Transverse colon (tissue), 4 donors: Measurements from ENCODE around the gene NCAPG. TPM values are rescaled to one million over a fixed set of nuclear protein-coding genes. Genes with fewer than 3 reads are reported as not detected.

ENCODE experiments used
- DNase-seq: peaks from one replicate; pipeline ENCODE4 v3.0.0-alpha.2; 2019
- H3K27ac ChIP-seq, 4 donors: fragments of 200-600 bp; sonication (generic); 2 replicates each; pipeline ENCODE4 v1.5.1; 2016 to 2018; ENCODE audit warnings: inconsistent platforms in 4 of 4
- H3K27me3 ChIP-seq: fragments of 200-600 bp; sonication (generic); 2 replicates; pipeline ENCODE4 v1.5.1; 2017; ENCODE audit warnings: inconsistent platforms
- H3K36me3 ChIP-seq, 4 donors: fragments of 200-600 bp; sonication (generic); 2 replicates each; pipeline ENCODE4 v1.5.1; 2017 to 2019; ENCODE audit warnings: inconsistent platforms in 4 of 4
- H3K4me1 ChIP-seq, 4 donors: fragments of 200-600 bp; sonication (generic); 2 replicates each; pipeline ENCODE4 v1.5.1; 2017 to 2020; ENCODE audit warnings: inconsistent platforms in 4 of 4
- H3K4me3 ChIP-seq, 4 donors: fragments of 200-600 bp; sonication (generic); 1 replicate in 1 of 4; 2 replicates in 3 of 4; pipeline versions ENCODE4 v1.5.1 to v1.6.1; 2017 to 2019; ENCODE audit warnings: inconsistent platforms in 4 of 4
- H3K9me3 ChIP-seq, 2 donors: fragments of 200-600 bp; sonication (generic); 2 replicates each; pipeline ENCODE4 v1.5.1; 2017 to 2019; ENCODE audit warnings: inconsistent platforms in 2 of 2
- EP300 ChIP-seq: sonication (generic); formaldehyde crosslinking; IDR thresholded peaks from one replicate; pipeline ENCODE4 v1.6.1; 2017; ENCODE audit warnings: antibody characterized with exemption, low read depth
- POLR2A ChIP-seq: fragments of 450-650 bp; IDR thresholded peaks from one replicate; pipeline ENCODE4 v1.6.1; 2016; ENCODE audit warnings: antibody characterized with exemption, mild to moderate bottlenecking, moderate library complexity
- POLR2AphosphoS5 ChIP-seq, 3 donors: sonication (generic); formaldehyde crosslinking; IDR thresholded peaks; one replicate each; pipeline ENCODE4 v1.6.1; 2016; ENCODE audit warnings: antibody characterized with exemption in 3 of 3
- WGBS, 2 donors: methylation state at CpG; one replicate each; pipeline ENCODE4 v1.1.5; 2018; ENCODE audit warnings: low coverage in 1 of 2; 5-methylcytosine and 5-hydroxymethylcytosine counted together
- in situ Hi-C, 4 donors: fragments of 200-750 bp; cut with MboI; loops; one replicate each; pipeline versions ENCODE4 v1.15.0 to v1.15.1; 2017; ENCODE audit warnings: low sequenced_read_pairs in 3 of 4, low pct_ligation_motif_present in 1 of 4, low pct_unique_long_range_greater_than_20kb in 1 of 4
- intact Hi-C: fragments of 100-400 bp; cut with DNase I; formaldehyde crosslinking; loops from one replicate; pipeline ENCODE4 v1.15.1; 2023; ENCODE audit warnings: low total_unique reads
- total RNA-seq, 4 donors: library from RNA; depleted of rRNA; stranded (reverse); fragments of >200 nt; gene quantifications; one replicate each; pipeline ENCODE4 v1.1.0, GENCODE V29; 2016
- TF ChIP-seq, protein P1 (sequence below), 5 experiments: fragments of 200-600 bp in 3 of 5; fragments of 450-650 bp in 2 of 5; sonication (generic) in 3 of 5; IDR thresholded peaks; 1 replicate in 2 of 5; 2 replicates in 3 of 5; pipeline ENCODE4 v1.5.1; 2016 to 2017; ENCODE audit warnings: antibody characterized with exemption in 5 of 5, inconsistent platforms in 3 of 5, mild to moderate bottlenecking in 2 of 5, moderate library complexity in 1 of 5

The NCAPG gene
- total RNA-seq, 4 donors from 2014 or later, result 0.48 to 3.2 (median 0.96) TPM; not detected in 1

DNA sequence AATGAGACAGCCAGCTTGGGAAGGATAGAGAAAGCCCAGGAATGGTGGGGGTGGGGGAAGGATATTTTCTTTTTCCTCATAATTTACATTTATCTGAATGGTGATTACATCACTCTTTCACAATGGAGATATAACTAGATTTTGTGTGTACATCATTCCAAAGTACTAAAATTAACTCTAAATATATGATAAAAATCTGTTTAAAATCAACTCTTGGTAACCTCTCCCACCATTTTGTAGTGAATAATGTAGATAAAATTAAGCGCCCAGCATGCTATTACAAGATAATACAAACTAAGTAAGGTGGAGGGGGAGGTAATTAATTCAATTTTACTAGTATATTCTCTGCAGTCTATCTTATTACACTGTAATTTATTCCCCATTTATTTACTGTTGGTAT is 78.9 kb downstream of the NCAPG start:
- DNase-seq, result no peak
- H3K27me3 ChIP-seq, result no peaks in the 10 kb centered on the region
- WGBS, 2 donors, result 89 to 96% methylated on average over 1 of the region's 1 CpG
- TF ChIP-seq, protein P1, sequence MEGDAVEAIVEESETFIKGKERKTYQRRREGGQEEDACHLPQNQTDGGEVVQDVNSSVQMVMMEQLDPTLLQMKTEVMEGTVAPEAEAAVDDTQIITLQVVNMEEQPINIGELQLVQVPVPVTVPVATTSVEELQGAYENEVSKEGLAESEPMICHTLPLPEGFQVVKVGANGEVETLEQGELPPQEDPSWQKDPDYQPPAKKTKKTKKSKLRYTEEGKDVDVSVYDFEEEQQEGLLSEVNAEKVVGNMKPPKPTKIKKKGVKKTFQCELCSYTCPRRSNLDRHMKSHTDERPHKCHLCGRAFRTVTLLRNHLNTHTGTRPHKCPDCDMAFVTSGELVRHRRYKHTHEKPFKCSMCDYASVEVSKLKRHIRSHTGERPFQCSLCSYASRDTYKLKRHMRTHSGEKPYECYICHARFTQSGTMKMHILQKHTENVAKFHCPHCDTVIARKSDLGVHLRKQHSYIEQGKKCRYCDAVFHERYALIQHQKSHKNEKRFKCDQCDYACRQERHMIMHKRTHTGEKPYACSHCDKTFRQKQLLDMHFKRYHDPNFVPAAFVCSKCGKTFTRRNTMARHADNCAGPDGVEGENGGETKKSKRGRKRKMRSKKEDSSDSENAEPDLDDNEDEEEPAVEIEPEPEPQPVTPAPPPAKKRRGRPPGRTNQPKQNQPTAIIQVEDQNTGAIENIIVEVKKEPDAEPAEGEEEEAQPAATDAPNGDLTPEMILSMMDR (IDR thresholded peaks at IDR 0.05), result no peak
- no peak overlapping the region for H3K4me3 ChIP-seq
- H3K9me3 ChIP-seq, result no peaks in the 10 kb centered on the region
- no peaks in the 10 kb centered on the region for H3K36me3 ChIP-seq
- H3K4me1 ChIP-seq, result no peaks in the 10 kb centered on the region
- in situ Hi-C loops (no loop called here), intact Hi-C loops (no loop called here)
- H3K27ac ChIP-seq, result no peak overlapping the region

- H3K9me3 ChIP-seq, result no peaks in the 10 kb centered on the region
- H3K27ac ChIP-seq, result no peak overlapping the region
- no peak overlapping the region for H3K4me3 ChIP-seq
- peaks cover 0 to 1% (median 0%) of the 10 kb centered on the region in 4 donors for H3K4me1 ChIP-seq
- in situ Hi-C loops, result no loop called here
- H3K36me3 ChIP-seq, result no peaks in the 10 kb centered on the region
- no peaks in the 10 kb centered on the region for H3K27me3 ChIP-seq
- TF ChIP-seq POLR2AphosphoS5 (IDR thresholded peaks at IDR 0.05) (no peak), EP300 (no peak), POLR2A (no peak)
- TF ChIP-seq, protein P1 (IDR thresholded peaks at IDR 0.05), result no peak
- no peak for DNase-seq
- WGBS, 2 donors, result 77 to 80% methylated on average over 3 of the region's 3 CpGs
- intact Hi-C loops, result no loop called here
Observed at GRCh38 chr4:17894421-17894820, 83.6 kb downstream of the NCAPG start.

Other genes with a start within 250 kb of the NCAPG start
- gene LAP3, start 233.8 kb upstream of the NCAPG start, total RNA-seq, result 10 to 100 TPM; 53.5 to 85.0 (median 56.0) TPM
- gene MED28, start 196.3 kb upstream of the NCAPG start, total RNA-seq, result 10 to 100 TPM; 11.1 to 25.5 (median 19.4) TPM
- gene FAM184B, start 29.4 kb upstream of the NCAPG start, total RNA-seq, result under 1 TPM; 0.14 to 0.75 (median 0.18) TPM
- gene DCAF16, start 222 bp upstream of the NCAPG start, total RNA-seq, result 10 to 100 TPM in 3 of 4 donors, 1 to 10 TPM in 1; 9.0 to 23.3 (median 16.7) TPM
- gene LCORL, start 210.8 kb downstream of the NCAPG start, total RNA-seq, result 100 to 1,000 TPM in 1 of 4 donors, 10 to 100 TPM in 3; 14.7 to 162 (median 28.5) TPM